Middle frontal gyrus (tissue), 1 donor: ENCODE measurements around the gene ZNF660.

Source experiments
- DNase-seq: peaks from one replicate; pipeline ENCODE4 v3.0.0-alpha.2; 2015; ENCODE audit warnings: low spot score; ENCODE audit errors: extremely low spot score

Gene ZNF660

DNA sequence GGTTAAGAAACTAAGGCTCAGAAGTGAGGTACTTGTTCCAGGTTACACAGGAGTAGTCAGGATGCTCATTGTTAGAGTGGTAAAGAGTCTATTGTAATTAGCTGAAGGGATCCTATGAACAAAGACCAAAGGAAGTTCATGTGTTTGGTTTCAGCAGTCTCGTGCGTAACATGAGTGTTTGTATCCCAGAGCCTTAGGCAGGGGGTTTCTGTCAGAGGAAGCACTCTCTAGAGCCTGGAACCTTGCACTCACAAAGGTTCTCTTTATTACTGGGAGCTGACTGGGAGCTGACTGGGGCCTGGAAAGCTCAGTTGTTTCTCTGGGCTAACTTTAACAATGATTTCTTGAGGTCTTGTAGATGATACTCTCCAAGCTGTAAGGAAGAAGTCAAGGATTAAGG is 44.0 kb downstream of the ZNF660 start:
- DNase-seq = no peak

DNA sequence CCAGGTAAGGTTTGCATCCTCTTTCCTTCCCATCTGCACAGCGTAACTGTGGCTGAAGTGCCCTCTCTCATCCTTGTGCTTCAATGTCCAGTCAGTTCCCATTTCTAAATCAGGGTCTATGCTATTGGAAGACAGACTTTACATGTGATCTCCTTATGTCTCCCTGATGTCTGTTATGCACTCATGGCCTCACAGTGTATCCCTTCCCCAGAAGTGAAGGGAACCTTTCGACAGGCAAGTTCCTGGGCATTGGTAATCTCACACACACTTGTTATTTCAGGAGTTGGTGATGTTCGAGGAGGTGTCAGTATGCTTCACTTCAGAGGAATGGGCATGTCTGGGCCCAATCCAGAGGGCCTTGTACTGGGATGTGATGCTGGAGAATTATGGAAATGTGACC is 47.4 kb downstream of the ZNF660 start:
- no peak for DNase-seq

DNA sequence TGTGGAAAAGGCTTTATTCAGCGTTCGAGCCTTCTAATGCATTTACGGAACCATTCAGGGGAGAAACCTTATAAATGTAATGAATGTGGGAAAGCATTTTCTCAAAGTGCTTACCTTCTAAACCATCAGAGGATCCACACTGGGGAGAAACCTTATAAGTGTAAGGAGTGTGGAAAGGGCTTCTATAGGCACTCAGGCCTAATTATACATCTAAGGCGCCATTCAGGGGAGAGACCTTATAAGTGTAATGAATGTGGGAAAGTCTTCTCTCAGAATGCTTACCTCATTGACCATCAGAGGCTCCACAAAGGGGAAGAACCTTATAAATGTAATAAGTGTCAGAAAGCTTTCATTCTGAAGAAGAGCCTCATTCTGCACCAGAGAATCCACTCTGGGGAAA is 57.6 kb downstream of the ZNF660 start:
- DNase-seq = no peak

DNA sequence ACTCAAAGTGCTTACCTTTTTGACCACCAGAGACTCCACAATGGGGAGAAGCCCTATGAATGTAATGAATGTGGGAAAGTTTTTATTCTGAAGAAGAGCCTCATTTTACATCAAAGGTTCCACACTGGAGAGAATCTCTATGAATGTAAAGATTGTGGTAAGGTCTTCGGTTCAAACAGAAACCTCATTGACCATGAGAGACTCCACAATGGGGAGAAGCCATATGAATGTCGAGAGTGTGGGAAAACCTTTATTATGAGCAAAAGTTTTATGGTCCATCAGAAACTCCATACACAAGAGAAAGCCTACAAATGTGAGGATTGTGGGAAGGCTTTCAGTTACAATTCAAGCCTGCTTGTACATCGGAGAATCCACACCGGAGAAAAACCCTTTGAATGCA is 58.3 kb downstream of the ZNF660 start:
- DNase-seq = no peak

DNA sequence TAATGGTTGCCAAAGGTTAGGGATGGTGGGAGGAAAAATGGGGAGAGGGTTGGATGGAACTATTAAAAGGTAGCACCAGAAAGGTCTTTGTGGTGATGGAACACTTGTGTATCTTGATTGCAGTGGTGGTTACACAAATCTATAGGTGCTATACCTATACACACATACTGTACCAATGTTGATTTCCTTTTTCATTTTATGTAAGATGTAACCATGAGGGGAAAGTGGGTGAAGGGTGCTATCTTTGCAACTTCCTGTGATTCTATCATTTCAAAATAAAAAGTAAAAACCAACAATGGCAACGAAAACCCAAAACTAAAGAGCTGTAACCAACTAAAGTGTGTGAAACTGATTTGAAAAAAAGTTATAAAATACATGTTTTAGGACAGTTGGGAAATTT is 63.0 kb downstream of the ZNF660 start:
- no peak for DNase-seq

DNA sequence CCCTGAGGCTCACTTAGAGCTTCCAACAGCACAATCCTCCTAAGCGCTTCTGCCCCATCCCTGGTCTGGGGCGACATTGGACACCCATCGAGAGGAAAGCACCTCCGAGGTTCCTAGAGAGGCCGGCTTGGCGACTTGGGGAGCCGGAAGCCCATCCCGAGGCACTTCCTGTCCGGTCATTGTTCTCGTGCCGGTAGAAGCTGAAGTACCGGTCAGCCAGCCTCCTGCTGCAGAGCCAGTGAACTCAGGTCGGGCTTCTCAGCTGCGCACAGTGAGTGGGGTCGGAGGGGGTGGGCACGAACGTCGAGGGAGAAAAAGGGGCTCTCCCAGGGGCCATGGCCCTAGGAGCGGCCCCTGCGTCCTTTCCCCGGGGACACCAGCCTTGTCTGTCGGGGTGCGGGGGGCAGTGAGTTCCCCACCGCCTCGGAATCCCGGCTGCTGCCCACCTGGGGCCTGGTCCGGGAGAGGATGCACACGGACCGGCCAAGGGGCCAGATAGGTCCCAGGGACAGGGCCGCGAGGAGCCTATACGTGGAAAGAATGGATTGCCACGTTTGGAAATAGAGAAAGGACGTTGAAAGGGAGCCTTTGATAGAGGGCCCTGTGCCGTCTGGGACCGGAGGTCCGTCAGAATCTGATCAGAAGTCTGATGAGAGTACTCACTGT is 63.9 kb downstream of the ZNF660 start, which contains the start of gene ZNF35:
Gene ZNF35, plus strand, starts transcription at position 169 of the 666 bp plus-strand sequence. CDS start 2,336 bp downstream, outside the sequence.
- DNase-seq = peak; percentile 66
